GM13977 (cell line): Measurements from ENCODE around the gene CDH20.

ENCODE experiments used
- DNase-seq: peaks from one replicate; pipeline ENCODE4 v3.0.0; 2012; ENCODE audit warnings: low spot score
- in situ Hi-C: fragments of 300-500 bp; cut with MboI; formaldehyde crosslinking; loops from one replicate; pipeline ENCODE4 v1.12.0; 2022; ENCODE audit warnings: low sequenced_read_pairs, low pct_unique_long_range_greater_than_20kb, mixed read lengths, inconsistent platforms; ENCODE audit not compliant: unreplicated experiment
- TF ChIP-seq, protein P1 (sequence below): IDR thresholded peaks from 2 replicates; pipeline ENCODE4 v1.5.1; 2012; ENCODE audit warnings: mild to moderate bottlenecking, control low read depth; ENCODE audit not compliant: insufficient read depth; ENCODE audit errors: extremely low read depth, missing control alignments

CDH20 gene

GRCh38 chr18:61541673-61542072, 208.4 kb downstream of the CDH20 start:
- in situ Hi-C loops: no loop called here
- DNase-seq: no peak

DNA sequence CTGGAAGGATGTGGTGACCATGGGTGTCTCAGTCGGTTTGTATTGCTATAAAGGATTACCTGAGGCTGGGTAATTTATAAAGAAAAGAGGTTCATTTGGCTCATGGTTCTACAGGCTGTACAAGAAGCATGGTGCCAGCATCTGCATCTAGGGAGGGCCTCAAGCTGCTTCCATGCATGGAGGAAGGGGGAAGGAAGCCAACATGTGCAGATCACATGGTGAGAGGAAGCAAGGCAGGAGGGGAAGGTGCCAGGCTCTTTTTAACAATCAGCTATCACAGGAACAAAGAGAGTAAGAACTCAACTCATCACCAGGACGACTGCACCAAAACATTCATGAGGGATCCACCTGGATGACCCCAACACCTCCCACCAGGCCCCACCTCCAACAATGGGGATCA, 209.4 kb downstream of the CDH20 start:
- in situ Hi-C loops: no loop called here
- TF ChIP-seq, protein P1, sequence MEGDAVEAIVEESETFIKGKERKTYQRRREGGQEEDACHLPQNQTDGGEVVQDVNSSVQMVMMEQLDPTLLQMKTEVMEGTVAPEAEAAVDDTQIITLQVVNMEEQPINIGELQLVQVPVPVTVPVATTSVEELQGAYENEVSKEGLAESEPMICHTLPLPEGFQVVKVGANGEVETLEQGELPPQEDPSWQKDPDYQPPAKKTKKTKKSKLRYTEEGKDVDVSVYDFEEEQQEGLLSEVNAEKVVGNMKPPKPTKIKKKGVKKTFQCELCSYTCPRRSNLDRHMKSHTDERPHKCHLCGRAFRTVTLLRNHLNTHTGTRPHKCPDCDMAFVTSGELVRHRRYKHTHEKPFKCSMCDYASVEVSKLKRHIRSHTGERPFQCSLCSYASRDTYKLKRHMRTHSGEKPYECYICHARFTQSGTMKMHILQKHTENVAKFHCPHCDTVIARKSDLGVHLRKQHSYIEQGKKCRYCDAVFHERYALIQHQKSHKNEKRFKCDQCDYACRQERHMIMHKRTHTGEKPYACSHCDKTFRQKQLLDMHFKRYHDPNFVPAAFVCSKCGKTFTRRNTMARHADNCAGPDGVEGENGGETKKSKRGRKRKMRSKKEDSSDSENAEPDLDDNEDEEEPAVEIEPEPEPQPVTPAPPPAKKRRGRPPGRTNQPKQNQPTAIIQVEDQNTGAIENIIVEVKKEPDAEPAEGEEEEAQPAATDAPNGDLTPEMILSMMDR: no peak
- no peak for DNase-seq

More at GRCh38 chr18:61541673-61542072, 208.4 kb downstream of the CDH20 start:
- TF ChIP-seq, protein P1: no peak

DNA sequence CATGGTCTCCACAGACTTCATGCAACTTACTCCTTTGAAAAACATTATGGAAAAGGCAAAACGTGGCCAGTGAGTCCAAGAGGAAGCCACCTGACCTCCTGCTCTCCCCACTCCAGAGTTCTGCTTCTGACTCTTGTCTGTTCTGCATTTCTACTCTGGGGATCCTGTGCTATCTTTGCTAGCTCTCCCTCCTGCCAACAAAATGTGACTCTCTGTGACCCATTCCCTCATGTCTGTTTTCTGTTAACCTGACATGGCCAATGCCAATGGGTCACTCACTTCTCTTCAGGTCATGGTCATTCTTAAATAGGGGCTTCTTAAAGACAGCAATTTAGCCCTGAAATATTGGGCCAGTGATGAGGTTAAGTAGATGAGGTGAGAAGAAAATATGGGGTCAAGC, 210.3 kb downstream of the CDH20 start:
- in situ Hi-C loops: no loop called here
- no peak for DNase-seq
- TF ChIP-seq, protein P1: no peak

- DNase-seq: no peak
- in situ Hi-C loops: no loop called here
- TF ChIP-seq, protein P1: no peak
Observed at GRCh38 chr18:61544178-61544577, 210.9 kb downstream of the CDH20 start.

- in situ Hi-C loops: no loop called here
- TF ChIP-seq, protein P1: no peak
- DNase-seq: no peak
Observed at GRCh38 chr18:61545281-61546245, 212.3 kb downstream of the CDH20 start.

GRCh38 chr18:61546590-61546989, 213.4 kb downstream of the CDH20 start:
- in situ Hi-C loops: no loop called here
- TF ChIP-seq, protein P1: no peak
- DNase-seq: no peak
